Measurements from ENCODE around the gene ICA1.

The ICA1 gene

GRCh38 chr7:8155836-8156235 lies 106.1 kb downstream of the ICA1 start:
- no peaks in the 10 kb centered on the region for H3K9me3 ChIP-seq (ENCODE audit: control insufficient read depth, insufficient read depth, low read depth, low read length)
- no peaks in the 10 kb centered on the region for H3K36me3 ChIP-seq (ENCODE audit: control insufficient read depth in 2 of 2, insufficient read depth in 1 of 2, low read length in 2 of 2)
- ChIA-PET CTCF (no interaction called here), POLR2A (no interaction called here)
- H3K4me1 ChIP-seq (ENCODE audit: control insufficient read depth, insufficient read depth, low read length): no peaks in the 10 kb centered on the region
- TF ChIP-seq ZNF48 (tag by site-specific recombination; IDR thresholded peaks at IDR 0.05): no peak
- H3K27ac ChIP-seq (ENCODE audit: extremely low read depth, low read depth, low read length): no peak overlapping the region
- H3K4me3 ChIP-seq (ENCODE audit: low read depth, low read length): no peak overlapping the region

- H3K4me3 ChIP-seq (ENCODE audit: low read depth, low read length): no peak overlapping the region
- no peaks in the 10 kb centered on the region for H3K9me3 ChIP-seq (ENCODE audit: control insufficient read depth, insufficient read depth, low read depth, low read length)
- H3K27ac ChIP-seq (ENCODE audit: extremely low read depth, low read depth, low read length): no peak overlapping the region
- H3K36me3 ChIP-seq (ENCODE audit: control insufficient read depth in 2 of 2, insufficient read depth in 1 of 2, low read length in 2 of 2): no peaks in the 10 kb centered on the region
- ChIA-PET CTCF (no interaction called here), POLR2A (no interaction called here)
- no peaks in the 10 kb centered on the region for H3K4me1 ChIP-seq (ENCODE audit: control insufficient read depth, insufficient read depth, low read length)
- TF ChIP-seq KLF10 (tag by site-specific recombination; IDR thresholded peaks at IDR 0.05): no peak
- no peak for TF ChIP-seq ZNF624 (tag by site-specific recombination; IDR thresholded peaks at IDR 0.05)
- no peak for TF ChIP-seq ZNF629 (tag by site-specific recombination; IDR thresholded peaks at IDR 0.05)
- no peak for TF ChIP-seq ZNF280C (tag by site-specific recombination; IDR thresholded peaks at IDR 0.05)
- TF ChIP-seq ZBTB11 (tag by site-specific recombination; conservative IDR thresholded peaks at IDR 0.05; ENCODE audit: low read depth): no peak
- TF ChIP-seq ZNF596 (tag by site-specific recombination; IDR thresholded peaks at IDR 0.05): no peak
- TF ChIP-seq ZNF776 (tag by site-specific recombination; IDR thresholded peaks at IDR 0.05; ENCODE audit: borderline replicate concordance): no peak
- no peak for TF ChIP-seq ZFHX2 (tag by site-specific recombination; conservative IDR thresholded peaks at IDR 0.05)
- no peak for TF ChIP-seq ZNF449 (tag by site-specific recombination; IDR thresholded peaks at IDR 0.05)
- TF ChIP-seq ZNF394 (tag by site-specific recombination; IDR thresholded peaks at IDR 0.05; ENCODE audit: borderline replicate concordance): no peak
- no peak for TF ChIP-seq CTCF (tag by site-specific recombination; IDR thresholded peaks at IDR 0.05)
- TF ChIP-seq ZNF521 (tag by site-specific recombination; IDR thresholded peaks at IDR 0.05): no peak
- no peak for TF ChIP-seq ZNF26 (tag by site-specific recombination; IDR thresholded peaks at IDR 0.05)
Measured at GRCh38 chr7:8154272-8154671, 107.7 kb downstream of the ICA1 start.

All from HEK293 (cell line).